Liver (tissue), 3 donors: ENCODE data around the gene PALD1.

Source experiments
- GABPA ChIP-seq, 2 donors: IDR thresholded peaks in 1 of 2; conservative IDR thresholded peaks in 1 of 2; 2 replicates each; pipeline ENCODE4 v1.6.1; 2016; ENCODE audit warnings: antibody characterized with exemption in 2 of 2, mild to moderate bottlenecking in 1 of 2, moderate library complexity in 1 of 2
- HNF4A ChIP-seq, 2 donors: conservative IDR thresholded peaks; 2 replicates each; pipeline ENCODE4 v1.6.1; 2016; ENCODE audit warnings: antibody characterized with exemption in 2 of 2, mild to moderate bottlenecking in 2 of 2
- SP1 ChIP-seq: IDR thresholded peaks from 2 replicates; pipeline ENCODE4 v1.6.1; 2018; ENCODE audit warnings: antibody characterized with exemption, mild to moderate bottlenecking
- YY1 ChIP-seq: IDR thresholded peaks from 2 replicates; pipeline ENCODE4 v1.6.1; 2016; ENCODE audit warnings: antibody characterized with exemption, mild to moderate bottlenecking
- TF ChIP-seq, protein P1 (sequence below): IDR thresholded peaks from 2 replicates; pipeline ENCODE4 v1.6.1; 2016; ENCODE audit warnings: antibody characterized with exemption
- TF ChIP-seq, protein P2 (sequence below): fragments of 150-350 bp; IDR thresholded peaks from 2 replicates; pipeline ENCODE4 v1.5.1; 2017; ENCODE audit warnings: improper control_type of control experiment, low read depth, low read length; ENCODE audit not compliant: missing input control
- donor health status: healthy.
- donor health status: healthy.

DNA sequence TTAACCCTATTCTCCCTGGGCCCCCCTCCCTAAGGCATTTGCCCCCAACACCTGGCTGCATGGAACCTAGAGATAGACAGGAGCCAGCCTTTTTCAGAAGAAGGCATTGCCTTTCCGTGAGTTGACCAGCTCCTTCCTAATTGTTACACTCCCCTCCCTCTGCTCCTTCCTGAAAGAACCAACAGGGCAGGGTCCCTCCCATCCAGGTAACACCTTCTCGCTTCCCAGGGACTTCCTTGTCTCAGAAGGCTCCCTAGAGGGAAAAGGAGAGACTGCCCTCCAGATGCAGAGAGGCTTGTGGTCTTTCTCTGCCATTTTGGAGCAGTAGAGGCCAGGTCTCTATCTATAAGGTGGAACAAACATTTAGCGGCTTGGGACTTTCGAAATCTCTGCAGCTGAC, 31.9 kb downstream of the PALD1 start:
- TF ChIP-seq, protein P1, sequence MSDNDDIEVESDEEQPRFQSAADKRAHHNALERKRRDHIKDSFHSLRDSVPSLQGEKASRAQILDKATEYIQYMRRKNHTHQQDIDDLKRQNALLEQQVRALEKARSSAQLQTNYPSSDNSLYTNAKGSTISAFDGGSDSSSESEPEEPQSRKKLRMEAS: no peak
- TF ChIP-seq, protein P2, sequence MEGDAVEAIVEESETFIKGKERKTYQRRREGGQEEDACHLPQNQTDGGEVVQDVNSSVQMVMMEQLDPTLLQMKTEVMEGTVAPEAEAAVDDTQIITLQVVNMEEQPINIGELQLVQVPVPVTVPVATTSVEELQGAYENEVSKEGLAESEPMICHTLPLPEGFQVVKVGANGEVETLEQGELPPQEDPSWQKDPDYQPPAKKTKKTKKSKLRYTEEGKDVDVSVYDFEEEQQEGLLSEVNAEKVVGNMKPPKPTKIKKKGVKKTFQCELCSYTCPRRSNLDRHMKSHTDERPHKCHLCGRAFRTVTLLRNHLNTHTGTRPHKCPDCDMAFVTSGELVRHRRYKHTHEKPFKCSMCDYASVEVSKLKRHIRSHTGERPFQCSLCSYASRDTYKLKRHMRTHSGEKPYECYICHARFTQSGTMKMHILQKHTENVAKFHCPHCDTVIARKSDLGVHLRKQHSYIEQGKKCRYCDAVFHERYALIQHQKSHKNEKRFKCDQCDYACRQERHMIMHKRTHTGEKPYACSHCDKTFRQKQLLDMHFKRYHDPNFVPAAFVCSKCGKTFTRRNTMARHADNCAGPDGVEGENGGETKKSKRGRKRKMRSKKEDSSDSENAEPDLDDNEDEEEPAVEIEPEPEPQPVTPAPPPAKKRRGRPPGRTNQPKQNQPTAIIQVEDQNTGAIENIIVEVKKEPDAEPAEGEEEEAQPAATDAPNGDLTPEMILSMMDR: no peak
- TF ChIP-seq GABPA (IDR thresholded peaks at IDR 0.05 in 1 of 2, conservative IDR thresholded peaks at IDR 0.05 in 1 of 2): no peak
- no peak for TF ChIP-seq SP1
- no peak for TF ChIP-seq YY1
- TF ChIP-seq HNF4A (conservative IDR thresholded peaks at IDR 0.05): no peak
